Gastroesophageal sphincter (tissue), 4 donors: Measurements from ENCODE around the gene EIF3B. TPM values are rescaled to one million over a fixed set of nuclear protein-coding genes. Genes with fewer than 3 reads are reported as not detected.
"Not testable (repeated sequence)": the region's sequence is repeated elsewhere in the genome, so short reads cannot be mapped to it uniquely, and the experiment has no call there.

Experiments used
- ATAC-seq: fragments of 150-250 bp; one replicate; pipeline ENCODE4 v1.9.1; 2016; ENCODE audit warnings: mild to moderate bottlenecking, moderate library complexity
- H3K27ac ChIP-seq, 4 donors: fragments of 200-600 bp; sonication (generic) in 3 of 4; 1 replicate in 3 of 4; 2 replicates in 1 of 4; pipeline ENCODE4 v1.5.1; 2016 to 2019
- H3K27me3 ChIP-seq: fragments of 200-600 bp; sonication (generic); one replicate; pipeline ENCODE4 v1.5.1; 2019
- H3K36me3 ChIP-seq, 2 donors: fragments of 200-600 bp; sonication (generic); one replicate each; pipeline ENCODE4 v1.5.1; 2019; ENCODE audit warnings: control low read depth in 1 of 2
- H3K4me1 ChIP-seq, 3 donors: fragments of 200-600 bp; sonication (generic); 1 replicate in 2 of 3; 2 replicates in 1 of 3; pipeline ENCODE4 v1.5.1; 2016 to 2019; ENCODE audit warnings: control low read depth in 2 of 3
- H3K4me3 ChIP-seq, 2 donors: fragments of 200-600 bp; sonication (generic); one replicate each; pipeline ENCODE4 v1.5.1; 2019; ENCODE audit warnings: mild to moderate bottlenecking in 1 of 2, moderate library complexity in 1 of 2
- H3K9me3 ChIP-seq, 3 donors: fragments of 200-600 bp; sonication (generic); one replicate each; pipeline ENCODE4 v1.5.1; 2017 to 2019; ENCODE audit warnings: control low read depth in 2 of 3
- CTCF ChIP-seq, 4 experiments: fragments of 200-600 bp in 2 of 4; fragments of 450-650 bp in 2 of 4; sonication (generic) in 1 of 4; IDR thresholded peaks; one replicate each; pipeline ENCODE4 v1.5.1; 2017 to 2019; ENCODE audit warnings: antibody characterized with exemption in 4 of 4, mild to moderate bottlenecking in 2 of 4, moderate library complexity in 2 of 4
- EP300 ChIP-seq: sonication (generic); formaldehyde crosslinking; IDR thresholded peaks from one replicate; pipeline ENCODE4 v1.6.1; 2017; ENCODE audit warnings: antibody characterized with exemption, mild to moderate bottlenecking
- POLR2A ChIP-seq, 2 donors: fragments of 450-650 bp; IDR thresholded peaks; one replicate each; pipeline ENCODE4 v1.6.1; 2017; ENCODE audit warnings: antibody characterized with exemption in 2 of 2, mild to moderate bottlenecking in 2 of 2, moderate library complexity in 1 of 2
- POLR2AphosphoS5 ChIP-seq: sonication (generic); formaldehyde crosslinking; IDR thresholded peaks from one replicate; pipeline ENCODE4 v1.6.1; 2017; ENCODE audit warnings: antibody characterized with exemption
- WGBS, 2 donors: methylation state at CpG; one replicate each; pipeline ENCODE4 v1.1.5; 2018; ENCODE audit warnings: low coverage in 1 of 2; 5-methylcytosine and 5-hydroxymethylcytosine counted together
- total RNA-seq, 4 donors: library from RNA; depleted of rRNA; stranded (reverse); fragments of >200 nt; gene quantifications; one replicate each; pipeline ENCODE4 v1.1.0, GENCODE V29; 2016

EIF3B gene
- total RNA-seq, 4 donors from 2014 or later: 126 to 147 (median 137) TPM

DNA sequence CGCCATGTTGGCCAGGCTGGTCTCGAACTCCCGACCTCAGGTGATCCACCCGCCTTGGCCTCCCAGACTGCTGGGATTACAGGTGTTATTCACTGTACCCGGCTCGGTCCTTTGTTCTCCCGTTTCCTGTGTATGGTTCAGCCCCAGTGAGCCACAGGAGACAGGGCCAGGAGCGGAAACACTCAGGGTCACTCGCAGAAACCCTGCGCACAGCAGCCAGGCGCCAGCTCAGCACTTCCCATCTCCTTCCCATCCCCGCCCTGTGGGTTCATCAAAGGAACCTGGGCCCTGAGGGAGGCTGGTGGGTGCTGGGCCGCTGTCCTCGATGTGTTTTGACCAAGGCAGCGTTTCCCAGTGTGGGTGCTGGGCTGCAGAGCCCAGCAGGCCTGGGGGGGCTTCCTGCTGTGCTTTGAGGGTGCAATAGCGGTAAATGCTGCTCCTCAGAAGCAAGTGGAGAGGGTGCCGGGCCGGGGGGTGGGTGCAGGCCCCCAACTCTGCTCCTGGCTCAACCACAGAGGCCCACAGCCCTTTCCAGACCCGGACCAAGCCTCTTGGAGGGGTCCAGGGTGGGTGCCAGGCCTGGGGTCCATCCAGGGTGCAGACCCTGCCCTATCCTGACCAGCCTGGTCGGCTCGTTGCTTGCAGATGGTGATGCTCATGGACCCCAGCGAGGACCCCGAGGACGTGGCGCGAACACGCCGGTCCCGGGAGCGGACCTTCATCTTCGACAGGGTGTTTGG is 33.4 kb downstream of the EIF3B start:
- Histone ChIP-seq H3K36me3 (peaks cover 0 to 14% of the 10 kb centered on the region in 2 donors), H3K9me3 (no peaks in the 10 kb centered on the region), H3K27me3 (no peaks in the 10 kb centered on the region), H3K4me1 (peaks cover 0 to 6% (median 0%) of the 10 kb centered on the region in 3 donors), H3K27ac (no peak overlapping the region), H3K4me3 (no peak overlapping the region)
- peak; percentile 71 for ATAC-seq
- TF ChIP-seq POLR2AphosphoS5 (no peak), EP300 (no peak), POLR2A (IDR thresholded peaks at IDR 0.05) (no peak), CTCF (IDR thresholded peaks at IDR 0.05) (no peak)
- 91 to 100% methylated on average over 2 to 4 of the region's 31 CpGs for WGBS, 2 donors

- TF ChIP-seq EP300 (no peak), CTCF (IDR thresholded peaks at IDR 0.05) (no peak), POLR2A (IDR thresholded peaks at IDR 0.05) (no peak), POLR2AphosphoS5 (no peak)
- no peak for ATAC-seq
- Histone ChIP-seq H3K4me3 (no peak overlapping the region), H3K36me3 (peaks cover 0 to 10% of the 10 kb centered on the region in 2 donors), H3K27me3 (no peaks in the 10 kb centered on the region), H3K4me1 (peaks cover 0 to 6% (median 0%) of the 10 kb centered on the region in 3 donors), H3K9me3 (no peaks in the 10 kb centered on the region), H3K27ac (no peak overlapping the region)
- WGBS, 2 donors: 82% methylated on average over 2 of the region's 5 CpGs; no CpG with 5 or more reads in 1 of the 2 donors
These were observed 34.0 kb downstream of the EIF3B start for GRCh38 chr7:2388637-2388954.

DNA sequence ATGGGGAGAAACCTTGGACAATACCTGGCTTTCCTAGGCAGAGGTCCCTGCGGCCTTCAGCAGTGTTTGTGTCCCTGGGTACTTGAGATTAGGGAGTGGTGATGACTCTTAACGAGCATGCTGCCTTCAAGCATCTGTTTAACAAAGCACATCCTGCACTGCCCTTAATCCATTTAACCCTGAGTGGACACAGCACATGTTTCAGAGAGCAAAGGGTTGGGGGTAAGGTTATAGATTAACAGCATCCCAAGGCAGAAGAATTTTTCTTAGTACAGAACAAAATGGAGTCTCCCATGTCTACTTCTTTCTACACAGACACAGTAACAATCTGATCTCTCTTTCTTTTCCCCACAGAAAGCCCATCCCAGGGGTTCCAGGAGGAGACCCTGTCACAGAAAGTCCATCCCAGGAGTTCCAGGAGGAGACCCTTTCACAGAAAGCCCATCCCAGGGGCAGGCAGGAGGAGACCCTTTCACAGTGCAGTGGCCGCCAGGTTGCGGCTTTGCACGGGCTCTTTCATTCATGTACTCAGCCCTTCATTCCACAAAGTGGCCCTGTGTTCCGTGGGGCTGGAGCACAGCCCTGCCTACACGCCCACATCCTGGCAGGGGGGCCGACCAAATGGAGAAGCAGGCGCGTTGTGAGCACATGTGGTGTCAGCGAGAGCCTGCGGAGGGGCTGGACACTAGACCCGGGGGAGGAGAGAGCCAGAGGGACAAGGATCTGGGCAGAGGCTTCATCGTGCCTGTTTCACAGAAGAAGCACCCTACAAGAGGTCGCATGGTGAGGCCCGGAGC is 35.6 kb downstream of the EIF3B start:
- not testable (repeated sequence) for H3K27me3 ChIP-seq, H3K9me3 ChIP-seq, H3K4me1 ChIP-seq, H3K36me3 ChIP-seq, H3K4me3 ChIP-seq, H3K27ac ChIP-seq
- 55 to 57% methylated on average over 3 to 6 of the region's 16 CpGs for WGBS, 2 donors
- ATAC-seq: peak; percentile 52

- Histone ChIP-seq H3K4me3 (no peak overlapping the region), H3K27me3 (no peaks in the 10 kb centered on the region), H3K4me1 (peaks cover 0 to 6% (median 0%) of the 10 kb centered on the region in 3 donors), H3K36me3 (no peaks in the 10 kb centered on the region), H3K27ac (no peak overlapping the region), H3K9me3 (no peaks in the 10 kb centered on the region)
- ATAC-seq: no peak
- WGBS, 2 donors: 32 to 56% methylated on average over 10 to 12 of the region's 12 CpGs
- TF ChIP-seq CTCF (IDR thresholded peaks at IDR 0.05) (no peak), EP300 (no peak), POLR2A (IDR thresholded peaks at IDR 0.05) (no peak), POLR2AphosphoS5 (no peak)
These were observed 39.1 kb downstream of the EIF3B start for GRCh38 chr7:2393706-2394105.

GRCh38 chr7:2394566-2395082 is 40.0 kb downstream of the EIF3B start:
- Histone ChIP-seq H3K36me3 (no peaks in the 10 kb centered on the region), H3K27ac (no peak overlapping the region), H3K27me3 (no peaks in the 10 kb centered on the region), H3K4me1 (peaks cover 0 to 12% (median 0%) of the 10 kb centered on the region in 3 donors), H3K9me3 (no peaks in the 10 kb centered on the region), H3K4me3 (no peak overlapping the region)
- no peak for TF ChIP-seq POLR2A (IDR thresholded peaks at IDR 0.05)
- TF ChIP-seq EP300: no peak
- TF ChIP-seq POLR2AphosphoS5: no peak
- no peak for TF ChIP-seq CTCF (IDR thresholded peaks at IDR 0.05)
- no peak for ATAC-seq
- 86 to 100% methylated on average over 7 to 17 of the region's 21 CpGs for WGBS, 2 donors
